Activated T-helper 1 cell treated with anti-CD3 and anti-CD28 coated beads, Interleukin-12 subunit alpha, Interleukin-12 subunit beta, Interleukin-2, Interleukin-4 antibody, amounts not matched to agents 30 ng/mL and 10 ng/mL and 1 ng/mL, durations not matched to agents 14 hours and 24 hours and 36 hours (primary cell): ENCODE results near the gene KLK4. TPM values are rescaled to one million over a fixed set of nuclear protein-coding genes. Genes with fewer than 3 reads are reported as not detected.
"Not testable (repeated sequence)": the region's sequence is repeated elsewhere in the genome, so short reads cannot be mapped to it uniquely, and the experiment has no call there.

Source experiments
- DNase-seq: peaks from one replicate; pipeline ENCODE4 v3.0.0; 2021; ENCODE audit warnings: low spot score
- H3K27ac Mint-ChIP-seq: one replicate; pipeline ENCODE4 v1.8.0; 2021; ENCODE audit warnings: mild to moderate bottlenecking, mixed read lengths
- H3K27me3 Mint-ChIP-seq: one replicate; pipeline ENCODE4 v1.8.0; 2022; ENCODE audit warnings: mild to moderate bottlenecking, moderate library complexity, mixed read lengths; ENCODE audit not compliant: insufficient read depth
- H3K36me3 Mint-ChIP-seq: one replicate; pipeline ENCODE4 v1.8.0; 2021; ENCODE audit warnings: low read depth, mixed read lengths
- H3K4me1 Mint-ChIP-seq: one replicate; pipeline ENCODE4 v1.8.0; 2021; ENCODE audit warnings: low read depth, mixed read lengths
- H3K4me3 Mint-ChIP-seq: one replicate; pipeline ENCODE4 v1.8.0; 2021; ENCODE audit warnings: mild to moderate bottlenecking, moderate library complexity, mixed read lengths
- H3K9me3 Mint-ChIP-seq: one replicate; pipeline ENCODE4 v1.8.0; 2021; ENCODE audit warnings: mixed read lengths
- intact Hi-C: fragments of 100-400 bp; cut with micrococcal nuclease; formaldehyde crosslinking; loops from one replicate; pipeline ENCODE4 v1.15.1; 2024
- total RNA-seq: library from RNA; stranded (reverse); gene quantifications from 2 replicates; pipeline ENCODE4 v1.2.3, GENCODE V29; 2022

The KLK4 gene
- total RNA-seq, 1 donor from 2014 or later, result not detected

DNA sequence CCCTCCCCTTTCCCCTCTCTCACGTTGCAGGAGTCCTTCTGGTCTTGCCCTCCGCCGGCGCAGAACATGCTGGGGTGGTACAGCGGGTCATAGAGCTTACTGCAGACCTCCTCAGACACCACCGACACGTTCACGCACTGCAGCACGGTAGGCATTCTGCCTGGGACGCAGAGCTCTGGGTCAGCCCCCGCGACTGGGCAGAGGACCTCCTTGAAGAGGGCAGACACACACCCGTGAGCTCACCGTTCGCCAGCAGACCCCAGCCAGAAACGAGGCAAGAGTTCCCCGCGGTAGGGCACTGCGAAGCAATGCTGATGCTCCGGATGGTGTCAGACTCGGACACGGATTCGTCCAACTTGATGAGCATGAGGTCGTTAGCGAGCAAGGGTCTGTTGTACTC lies 2.9 kb downstream of the KLK4 start:
- H3K27me3 Mint-ChIP-seq, result peaks cover 33% of the 10 kb centered on the region
- H3K9me3 Mint-ChIP-seq, result no peaks in the 10 kb centered on the region
- intact Hi-C loops, result no loop called here
- H3K36me3 Mint-ChIP-seq, result no peaks in the 10 kb centered on the region
- no peaks in the 10 kb centered on the region for H3K4me1 Mint-ChIP-seq
- no peak for DNase-seq
- no peak overlapping the region for H3K4me3 Mint-ChIP-seq
- no peak overlapping the region for H3K27ac Mint-ChIP-seq

DNA sequence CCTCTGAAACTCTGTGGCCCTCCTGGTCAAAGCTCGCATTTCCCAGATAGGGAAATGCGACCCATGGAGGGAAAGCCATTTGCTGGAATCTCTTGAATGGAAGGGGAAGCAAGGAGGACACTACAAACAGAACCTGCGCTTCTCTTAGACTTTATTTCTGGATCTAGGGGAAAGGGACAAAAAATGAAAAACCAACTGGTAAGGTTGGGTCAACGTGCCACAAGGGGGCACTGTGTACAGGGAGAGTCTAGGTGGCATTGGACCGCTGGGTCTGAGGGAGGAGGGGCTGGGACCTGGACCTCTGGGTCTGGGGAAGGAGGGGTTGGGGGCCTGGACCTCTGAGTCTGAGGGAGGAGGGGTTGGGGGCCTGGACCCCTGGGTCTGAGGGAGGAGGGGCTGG lies 5.0 kb downstream of the KLK4 start:
- intact Hi-C loops, result loop anchor here (1.0 kb wide), 1 partner anchor 16 kb away; no protein-coding TSS in a partner anchor
- Mint-ChIP-seq H3K4me3 (no peak overlapping the region), H3K4me1 (no peaks in the 10 kb centered on the region), H3K36me3 (no peaks in the 10 kb centered on the region), H3K27me3 (peaks cover 33% of the 10 kb centered on the region), H3K27ac (no peak overlapping the region), H3K9me3 (no peaks in the 10 kb centered on the region)
- no peak for DNase-seq

DNA sequence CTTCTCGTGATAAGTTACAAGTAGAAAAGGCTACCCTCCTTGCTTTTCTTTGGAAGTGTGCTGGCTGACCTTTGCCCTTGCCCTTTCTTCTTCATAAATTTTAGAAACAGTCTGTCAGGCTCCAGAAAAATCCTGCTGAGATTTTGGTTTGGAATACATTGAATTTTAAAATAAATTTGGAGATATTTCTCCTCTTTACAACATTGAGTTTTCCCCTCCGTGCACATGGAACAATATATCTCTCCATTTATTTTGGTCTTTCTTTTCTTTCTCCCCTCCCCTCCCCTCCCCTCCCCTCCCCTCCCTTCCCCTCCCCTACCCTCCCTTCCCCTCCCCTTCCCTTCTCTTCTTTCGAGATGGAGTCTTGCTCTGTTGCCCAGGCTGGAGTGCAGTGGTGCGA lies 8.6 kb downstream of the KLK4 start:
- H3K36me3 Mint-ChIP-seq, result no peaks in the 10 kb centered on the region
- H3K4me1 Mint-ChIP-seq, result no peaks in the 10 kb centered on the region
- H3K27ac Mint-ChIP-seq, result no peak overlapping the region
- H3K27me3 Mint-ChIP-seq, result peaks cover 10% of the 10 kb centered on the region
- H3K4me3 Mint-ChIP-seq, result no peak overlapping the region
- no peaks in the 10 kb centered on the region for H3K9me3 Mint-ChIP-seq
- no peak for DNase-seq
- intact Hi-C loops, result no loop called here

DNA sequence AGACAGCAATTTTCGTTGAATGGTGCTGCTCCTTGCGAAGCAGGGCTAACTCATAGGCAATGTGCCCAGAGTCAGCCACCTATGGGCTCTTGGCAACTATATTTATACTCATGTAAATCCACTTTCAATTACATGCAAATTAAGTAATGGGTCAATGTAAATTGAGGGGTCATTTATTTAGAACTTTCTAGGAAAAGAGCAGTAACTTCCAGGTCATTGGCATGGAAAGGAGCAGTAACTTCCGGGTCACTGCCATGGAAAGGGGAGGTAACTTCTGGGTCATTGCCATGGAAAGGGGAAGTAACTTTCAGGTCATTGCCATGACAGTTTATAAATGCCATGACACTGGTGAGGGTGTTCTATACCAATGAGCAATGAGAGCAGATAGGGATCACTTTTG lies 11.6 kb downstream of the KLK4 start:
- DNase-seq, result no peak
- intact Hi-C loops, result no loop called here
- Mint-ChIP-seq H3K4me3 (no peak overlapping the region), H3K36me3 (no peaks in the 10 kb centered on the region), H3K27me3 (peaks cover 8% of the 10 kb centered on the region), H3K9me3 (peaks cover 10% of the 10 kb centered on the region), H3K4me1 (no peaks in the 10 kb centered on the region), H3K27ac (no peak overlapping the region)

DNA sequence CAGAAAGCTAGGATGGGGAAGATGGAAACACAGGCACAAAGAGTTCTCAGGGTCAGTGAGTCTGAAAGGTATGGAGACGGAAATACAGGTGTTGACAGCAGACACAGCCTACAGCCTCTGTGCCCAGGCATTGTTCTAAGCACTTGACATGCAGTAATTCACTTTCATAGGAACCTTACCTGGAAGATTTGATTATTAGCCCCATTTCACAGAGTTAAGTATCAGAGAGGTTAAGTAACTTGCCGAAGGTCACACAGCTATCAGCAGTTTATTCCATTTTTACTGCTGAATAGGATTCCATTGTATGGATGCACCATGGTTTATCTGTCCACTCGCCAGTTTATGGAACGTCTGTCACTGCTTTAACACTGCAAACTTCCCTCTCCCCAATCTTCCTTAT lies 13.2 kb downstream of the KLK4 start:
- Mint-ChIP-seq H3K27ac (no peak overlapping the region), H3K4me3 (no peak overlapping the region), H3K4me1 (no peaks in the 10 kb centered on the region), H3K27me3 (peaks cover 7% of the 10 kb centered on the region), H3K36me3 (no peaks in the 10 kb centered on the region), H3K9me3 (peaks cover 14% of the 10 kb centered on the region)
- intact Hi-C loops, result no loop called here
- DNase-seq, result no peak

DNA sequence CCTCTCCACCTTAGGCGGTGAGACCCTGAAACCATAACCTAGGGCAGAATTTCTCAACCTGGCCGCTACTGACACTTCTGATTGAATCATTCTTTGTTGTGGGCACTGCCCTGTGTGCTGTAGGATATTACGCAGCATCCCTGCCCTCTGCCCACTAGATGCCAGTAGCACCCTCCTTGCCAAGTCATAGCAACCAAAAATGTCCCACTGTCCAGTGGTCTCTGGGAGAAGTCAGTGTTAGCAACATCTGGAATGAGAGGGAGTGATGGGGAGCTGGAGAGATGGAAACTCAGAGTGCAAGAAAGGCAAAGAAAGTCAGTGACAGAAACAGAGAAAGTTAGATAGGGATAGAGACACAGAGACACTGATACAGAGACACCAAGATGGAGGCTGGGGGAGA lies 13.6 kb downstream of the KLK4 start:
- no peak overlapping the region for H3K4me3 Mint-ChIP-seq
- intact Hi-C loops, result no loop called here
- DNase-seq, result no peak
- no peak overlapping the region for H3K27ac Mint-ChIP-seq
- peaks cover 14% of the 10 kb centered on the region for H3K9me3 Mint-ChIP-seq
- peaks cover 5% of the 10 kb centered on the region for H3K27me3 Mint-ChIP-seq
- no peaks in the 10 kb centered on the region for H3K4me1 Mint-ChIP-seq
- H3K36me3 Mint-ChIP-seq, result no peaks in the 10 kb centered on the region

DNA sequence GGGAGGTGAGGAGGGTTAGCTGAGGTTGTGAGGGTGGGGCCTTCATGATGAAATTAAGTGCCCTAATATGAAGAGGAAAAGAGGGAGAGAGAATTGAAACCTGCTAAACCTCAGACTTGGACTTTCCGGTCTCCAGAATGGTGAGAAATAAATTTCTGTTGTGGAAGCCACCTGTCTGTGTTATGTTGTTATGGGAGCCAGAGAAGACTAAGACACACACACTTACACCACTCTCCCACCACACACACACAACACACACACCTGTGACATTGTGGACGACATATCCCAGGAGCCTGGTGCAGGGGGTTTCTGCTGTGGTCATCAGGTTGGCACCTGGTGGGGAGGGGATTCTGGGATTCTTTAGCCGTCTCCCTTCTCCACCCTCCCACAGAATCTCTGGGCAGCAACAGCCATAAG lies 14.0 kb downstream of the KLK4 start:
- DNase-seq, result no peak
- Mint-ChIP-seq H3K27ac (no peak overlapping the region), H3K4me3 (no peak overlapping the region), H3K9me3 (peaks cover 14% of the 10 kb centered on the region), H3K4me1 (no peaks in the 10 kb centered on the region), H3K27me3 (peaks cover 5% of the 10 kb centered on the region), H3K36me3 (no peaks in the 10 kb centered on the region)
- intact Hi-C loops, result no loop called here

DNA sequence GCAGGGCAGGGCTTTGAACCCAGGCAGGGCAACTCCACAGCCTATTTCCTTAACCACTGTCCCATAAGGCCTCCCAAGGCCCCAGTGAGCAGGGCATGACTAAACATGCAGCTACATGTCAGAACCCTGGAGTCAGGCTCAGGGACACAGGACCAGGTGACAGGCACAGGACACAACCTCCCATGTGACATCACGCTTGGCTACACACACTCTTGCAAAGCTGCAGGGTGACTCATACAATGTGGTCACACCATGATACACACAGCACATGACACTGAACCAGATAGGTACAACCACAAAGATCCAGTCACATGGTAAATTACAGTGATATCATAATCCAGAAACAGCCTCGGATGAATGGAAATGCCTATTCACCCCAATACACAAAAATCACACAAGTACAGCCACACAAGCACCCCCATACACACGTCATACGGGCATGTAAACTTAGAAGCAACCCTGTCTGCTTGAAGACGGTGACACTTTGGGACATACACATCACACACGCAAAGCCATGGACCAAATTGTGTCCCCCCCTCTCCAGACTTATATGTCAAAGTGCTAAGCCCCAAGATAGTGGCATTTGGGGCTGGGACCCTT lies 14.5 kb downstream of the KLK4 start:
- H3K27me3 Mint-ChIP-seq, result peaks cover 10% of the 10 kb centered on the region
- peaks cover 14% of the 10 kb centered on the region for H3K9me3 Mint-ChIP-seq
- DNase-seq, result no peak
- no peak overlapping the region for H3K4me3 Mint-ChIP-seq
- intact Hi-C loops, result no loop called here
- no peaks in the 10 kb centered on the region for H3K36me3 Mint-ChIP-seq
- H3K4me1 Mint-ChIP-seq, result no peaks in the 10 kb centered on the region
- H3K27ac Mint-ChIP-seq, result no peak overlapping the region

DNA sequence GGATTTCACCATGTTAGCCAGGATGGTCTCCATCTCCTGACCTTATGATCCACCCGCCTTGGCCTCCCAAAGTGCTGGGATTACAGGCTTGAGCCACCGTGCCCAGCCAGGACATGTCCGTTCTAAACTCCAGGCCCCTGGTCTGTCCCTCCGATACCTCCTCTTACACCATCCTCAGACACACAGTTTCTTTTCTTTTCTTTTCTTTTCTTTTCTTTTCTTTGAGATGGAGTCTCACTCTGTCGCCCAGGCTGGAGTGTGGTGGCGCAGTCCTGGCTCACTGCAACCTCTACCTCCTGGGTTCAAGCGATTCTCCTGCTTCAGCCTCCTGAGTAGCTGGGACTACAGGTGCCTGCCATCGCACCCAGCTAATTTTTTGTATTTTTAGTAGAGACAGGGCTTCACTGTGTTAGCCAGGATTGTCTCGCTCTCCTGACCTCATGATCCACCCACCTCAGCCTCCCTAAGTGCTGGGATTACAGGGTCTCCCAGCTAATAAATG lies 15.1 kb downstream of the KLK4 start:
- Mint-ChIP-seq H3K27me3 (peaks cover 11% of the 10 kb centered on the region), H3K9me3 (peaks cover 14% of the 10 kb centered on the region)
- H3K4me3 Mint-ChIP-seq, DNase-seq, intact Hi-C loops, H3K36me3 Mint-ChIP-seq, H3K27ac Mint-ChIP-seq, H3K4me1 Mint-ChIP-seq: not testable (repeated sequence)

DNA sequence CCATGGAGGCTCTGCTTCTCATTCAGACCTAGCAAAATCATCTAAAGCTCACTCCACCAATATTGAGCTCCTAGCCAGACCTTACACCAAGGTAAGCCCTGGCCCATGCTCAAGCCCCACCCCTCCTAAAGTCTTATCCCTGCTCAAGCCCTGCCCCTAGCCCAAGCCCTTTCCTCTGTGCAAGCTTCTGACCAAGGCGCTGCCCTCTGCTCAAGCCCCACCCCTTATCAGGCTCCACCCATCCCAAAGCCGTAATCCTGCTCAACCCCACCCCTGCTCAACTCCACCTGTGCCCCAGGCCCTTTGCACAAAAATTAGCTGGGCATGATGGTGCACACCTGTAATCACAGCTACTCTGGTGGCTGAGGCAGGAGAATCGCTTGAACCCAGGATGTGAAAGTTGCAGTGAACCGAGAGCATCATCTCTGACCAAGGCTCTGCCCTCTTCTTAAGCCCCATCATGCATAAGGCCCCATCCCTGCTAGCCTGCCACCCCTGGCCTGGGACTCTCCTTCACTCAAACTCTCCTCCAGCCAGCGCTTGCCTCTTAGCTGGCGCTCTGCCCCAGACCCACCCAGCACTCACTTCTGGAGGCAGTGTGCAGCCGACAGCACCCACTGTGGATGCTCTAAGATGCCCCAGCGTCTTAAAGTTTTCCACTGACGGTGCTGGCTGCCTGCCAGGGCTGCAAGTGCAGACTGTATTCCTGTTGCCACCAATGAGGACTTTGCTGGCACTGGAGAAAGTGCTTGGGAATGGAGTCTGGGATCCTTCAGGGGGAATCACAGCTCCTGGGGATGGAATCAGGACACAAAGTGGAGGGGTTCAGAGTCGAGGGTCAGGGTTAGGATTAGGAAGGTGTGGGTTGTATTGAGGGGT lies 16.5 kb downstream of the KLK4 start:
- no peak for DNase-seq
- H3K4me1 Mint-ChIP-seq, result no peaks in the 10 kb centered on the region

DNA sequence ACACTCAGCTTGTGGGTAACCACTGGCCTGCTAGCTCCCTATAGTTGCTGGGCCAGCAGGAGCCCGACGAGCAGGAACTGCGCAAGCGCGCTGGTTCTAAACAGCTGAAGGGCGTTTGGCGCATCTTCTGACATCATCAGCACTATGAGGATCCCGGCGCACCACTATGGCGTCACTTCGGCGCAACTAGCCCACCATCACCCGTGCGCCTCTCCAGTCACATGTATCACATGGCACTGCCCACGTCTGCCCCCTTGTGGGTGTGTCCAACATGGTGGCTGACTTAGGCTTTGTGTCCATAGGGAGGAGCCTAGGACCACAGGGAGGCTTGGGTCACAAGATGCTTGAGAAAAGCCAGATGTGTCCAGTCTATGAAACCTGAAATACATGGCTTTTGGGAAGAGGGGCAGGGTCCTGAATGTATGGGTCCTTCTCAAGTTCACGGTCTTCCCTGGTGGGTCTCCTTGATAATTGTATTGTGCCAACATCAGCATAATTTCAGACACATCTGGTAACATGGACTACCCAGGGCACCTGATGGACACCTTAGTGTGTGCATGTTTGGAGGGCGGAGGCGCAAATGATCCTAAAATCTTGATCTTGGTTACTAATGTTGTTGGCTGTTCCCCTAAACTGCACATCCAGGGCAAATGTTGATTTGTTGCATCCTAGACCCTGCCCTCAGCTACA lies 18.0 kb downstream of the KLK4 start:
- H3K4me3 Mint-ChIP-seq, result no peak overlapping the region
- H3K4me1 Mint-ChIP-seq, result no peaks in the 10 kb centered on the region
- peaks cover 14% of the 10 kb centered on the region for H3K9me3 Mint-ChIP-seq
- no peaks in the 10 kb centered on the region for H3K36me3 Mint-ChIP-seq
- intact Hi-C loops, result no loop called here
- no peak overlapping the region for H3K27ac Mint-ChIP-seq
- DNase-seq, result no peak
- peaks cover 13% of the 10 kb centered on the region for H3K27me3 Mint-ChIP-seq

More for the DNA sequence above, 16.5 kb downstream of the KLK4 start:
- Mint-ChIP-seq H3K27ac (no peak overlapping the region), H3K4me3 (no peak overlapping the region), H3K36me3 (no peaks in the 10 kb centered on the region), H3K27me3 (peaks cover 11% of the 10 kb centered on the region), H3K9me3 (peaks cover 14% of the 10 kb centered on the region)
- intact Hi-C loops, result no loop called here

DNA sequence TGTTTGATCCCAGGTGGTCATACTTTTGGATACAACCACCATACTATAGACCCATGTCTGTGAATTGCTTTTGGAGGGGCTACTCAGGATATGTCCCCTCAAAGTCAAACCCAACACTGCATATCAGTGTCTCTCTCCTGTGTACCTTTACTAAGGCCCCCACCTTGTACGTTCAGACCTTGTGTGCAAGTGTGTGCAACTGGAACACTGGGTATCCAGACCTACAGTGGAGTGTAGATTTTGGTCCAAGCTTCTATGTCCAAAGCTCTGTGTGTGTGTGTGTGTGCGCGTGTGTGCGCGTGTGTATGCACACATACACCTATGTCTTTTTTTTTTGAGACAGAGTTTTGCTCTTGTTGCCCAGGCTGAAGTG lies 20.0 kb downstream of the KLK4 start:
- Mint-ChIP-seq H3K27me3 (peaks cover 15% of the 10 kb centered on the region), H3K9me3 (peaks cover 14% of the 10 kb centered on the region), H3K36me3 (no peaks in the 10 kb centered on the region), H3K27ac (no peak overlapping the region), H3K4me3 (no peak overlapping the region), H3K4me1 (no peaks in the 10 kb centered on the region)
- no peak for DNase-seq
- intact Hi-C loops, result no loop called here
